SK-N-SH (cell line): Measurements from ENCODE around the gene DNAJC4.

ENCODE experiments used
- CHD2 ChIP-seq: fragments of 150-350 bp; IDR thresholded peaks from 2 replicates; pipeline ENCODE4 v1.6.1; 2018; ENCODE audit warnings: low read length; ENCODE audit not compliant: partially characterized antibody
- EP300 ChIP-seq, 2 experiments: IDR thresholded peaks; 2 replicates each; pipeline versions ENCODE4 v1.4.0 to v1.6.1; 2012; ENCODE audit warnings: borderline replicate concordance in 1 of 2, low read depth in 1 of 2, low read length in 1 of 2
- EZH2phosphoT487 ChIP-seq: fragments of 200-600 bp; sonication (generic); IDR thresholded peaks from 2 replicates; pipeline ENCODE4 v1.6.1; 2017; ENCODE audit warnings: low read depth, mixed run types, mild to moderate bottlenecking, antibody characterized with exemption, moderate library complexity, borderline replicate concordance
- FOXM1 ChIP-seq: IDR thresholded peaks from 2 replicates; pipeline ENCODE4 v1.4.0; 2012; ENCODE audit warnings: low read depth, mild to moderate bottlenecking
- GABPA ChIP-seq: IDR thresholded peaks from 2 replicates; pipeline ENCODE4 v1.4.0; 2012; ENCODE audit warnings: low read depth, mild to moderate bottlenecking
- GATA2 ChIP-seq: sonication (generic); formaldehyde crosslinking; IDR thresholded peaks from 2 replicates; pipeline ENCODE4 v1.5.0; 2020; ENCODE audit warnings: mild to moderate bottlenecking, missing genetic modification reagents
- JUND ChIP-seq: IDR thresholded peaks from 2 replicates; pipeline ENCODE4 v1.4.0; 2012
- POLR2AphosphoS5 ChIP-seq: IDR thresholded peaks from 2 replicates; pipeline ENCODE4 v1.6.1; 2012; ENCODE audit warnings: low read depth, low read length
- RAD21 ChIP-seq: IDR thresholded peaks from 2 replicates; pipeline ENCODE4 v1.6.1; 2012; ENCODE audit warnings: mild to moderate bottlenecking, low read length
- REST ChIP-seq: IDR thresholded peaks from 2 replicates; pipeline ENCODE4 v1.6.1; 2012; ENCODE audit warnings: mild to moderate bottlenecking, low read depth, low read length, moderate library complexity
- SIN3A ChIP-seq: IDR thresholded peaks from 2 replicates; pipeline ENCODE4 v1.6.1; 2012; ENCODE audit warnings: low read depth, mild to moderate bottlenecking, low read length, moderate library complexity, borderline replicate concordance
- TCF12 ChIP-seq: IDR thresholded peaks from 2 replicates; pipeline ENCODE4 v1.4.0; 2012
- USF2 ChIP-seq: fragments of 150-350 bp; IDR thresholded peaks from 2 replicates; pipeline ENCODE4 v1.6.1; 2017; ENCODE audit warnings: antibody characterized with exemption, low read length, low read depth, borderline replicate concordance
- TF ChIP-seq, protein P1 (sequence below): fragments of 200-600 bp; sonication (generic); IDR thresholded peaks from 2 replicates; pipeline ENCODE4 v1.6.1; 2017; ENCODE audit warnings: antibody characterized with exemption, mild to moderate bottlenecking, moderate library complexity

GRCh38 chr11:64235437-64236161 lies 5.3 kb downstream of the DNAJC4 start:
- TF ChIP-seq POLR2AphosphoS5 (no peak), JUND (no peak), SIN3A (no peak), EP300 (IDR thresholded peaks at IDR 0.05; ENCODE audit: borderline replicate concordance in 1 of 2, low read depth in 1 of 2, low read length in 1 of 2) (no peak), GATA2 (no peak), RAD21 (no peak), TCF12 (no peak), CHD2 (no peak), EZH2phosphoT487 (no peak), USF2 (no peak), GABPA (no peak), FOXM1 (no peak), REST (no peak)
- TF ChIP-seq, protein P1, sequence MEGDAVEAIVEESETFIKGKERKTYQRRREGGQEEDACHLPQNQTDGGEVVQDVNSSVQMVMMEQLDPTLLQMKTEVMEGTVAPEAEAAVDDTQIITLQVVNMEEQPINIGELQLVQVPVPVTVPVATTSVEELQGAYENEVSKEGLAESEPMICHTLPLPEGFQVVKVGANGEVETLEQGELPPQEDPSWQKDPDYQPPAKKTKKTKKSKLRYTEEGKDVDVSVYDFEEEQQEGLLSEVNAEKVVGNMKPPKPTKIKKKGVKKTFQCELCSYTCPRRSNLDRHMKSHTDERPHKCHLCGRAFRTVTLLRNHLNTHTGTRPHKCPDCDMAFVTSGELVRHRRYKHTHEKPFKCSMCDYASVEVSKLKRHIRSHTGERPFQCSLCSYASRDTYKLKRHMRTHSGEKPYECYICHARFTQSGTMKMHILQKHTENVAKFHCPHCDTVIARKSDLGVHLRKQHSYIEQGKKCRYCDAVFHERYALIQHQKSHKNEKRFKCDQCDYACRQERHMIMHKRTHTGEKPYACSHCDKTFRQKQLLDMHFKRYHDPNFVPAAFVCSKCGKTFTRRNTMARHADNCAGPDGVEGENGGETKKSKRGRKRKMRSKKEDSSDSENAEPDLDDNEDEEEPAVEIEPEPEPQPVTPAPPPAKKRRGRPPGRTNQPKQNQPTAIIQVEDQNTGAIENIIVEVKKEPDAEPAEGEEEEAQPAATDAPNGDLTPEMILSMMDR = no peak
